Effector memory CD8-positive, alpha-beta T cell (primary cell): ENCODE results near the gene EYA4.

Source experiments
- ATAC-seq: fragments of 150-1000 bp; cut with Tn5 transposase; replicated peaks from 2 replicates; pipeline ENCODE4 v1.10.0; 2021; ENCODE audit warnings: mild to moderate bottlenecking, moderate library complexity
- DNase-seq, 3 experiments: peaks; one replicate each; pipeline ENCODE4 v3.0.0; 2021
- H3K27ac Mint-ChIP-seq, 2 donors: one replicate each; pipeline ENCODE4 v1.8.0; 2022; ENCODE audit warnings: mild to moderate bottlenecking in 2 of 2, mixed read lengths in 2 of 2, moderate library complexity in 2 of 2
- H3K27me3 Mint-ChIP-seq, 2 donors: one replicate each; pipeline ENCODE4 v1.8.0; 2022; ENCODE audit warnings: mixed read lengths in 2 of 2
- H3K36me3 Mint-ChIP-seq: one replicate; pipeline ENCODE4 v1.8.0; 2022; ENCODE audit warnings: mild to moderate bottlenecking, moderate library complexity, mixed read lengths; ENCODE audit not compliant: insufficient read depth
- H3K4me1 Mint-ChIP-seq, 2 donors: one replicate each; pipeline ENCODE4 v1.8.0; 2022; ENCODE audit warnings: low read depth in 2 of 2, mixed read lengths in 2 of 2
- H3K4me3 Mint-ChIP-seq, 2 donors: one replicate each; pipeline ENCODE4 v1.8.0; 2022; ENCODE audit warnings: mild to moderate bottlenecking in 2 of 2, mixed read lengths in 2 of 2, moderate library complexity in 2 of 2
- H3K9me3 Mint-ChIP-seq, 2 donors: one replicate each; pipeline ENCODE4 v1.8.0; 2022; ENCODE audit warnings: mixed read lengths in 2 of 2

The EYA4 gene

DNA sequence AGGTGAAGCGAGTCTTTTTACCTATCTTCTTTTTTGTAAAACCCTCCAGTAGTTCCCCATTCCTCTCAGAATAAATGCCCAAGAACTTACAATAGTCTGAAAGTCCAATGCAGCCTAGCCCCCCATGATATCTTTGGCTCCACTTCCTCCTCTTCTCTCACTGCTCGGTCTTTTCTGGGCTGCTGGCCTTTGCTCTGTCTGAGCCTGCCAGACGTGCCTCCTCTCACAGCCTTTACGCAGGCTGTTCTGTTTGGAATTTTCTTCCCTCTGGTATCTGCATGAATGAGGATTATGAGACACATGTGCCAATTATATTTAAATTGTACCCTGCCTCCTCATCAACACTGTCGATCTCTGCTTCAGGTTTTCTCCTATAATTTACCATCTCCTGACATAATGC lies 174.1 kb downstream of the EYA4 start:
- Mint-ChIP-seq H3K36me3 (no peaks in the 10 kb centered on the region), H3K4me3 (no peak overlapping the region), H3K27me3 (no peaks in the 10 kb centered on the region), H3K4me1 (no peaks in the 10 kb centered on the region), H3K27ac (no peak overlapping the region), H3K9me3 (no peaks in the 10 kb centered on the region)
- DNase-seq (no peak), ATAC-seq (no peak)

DNA sequence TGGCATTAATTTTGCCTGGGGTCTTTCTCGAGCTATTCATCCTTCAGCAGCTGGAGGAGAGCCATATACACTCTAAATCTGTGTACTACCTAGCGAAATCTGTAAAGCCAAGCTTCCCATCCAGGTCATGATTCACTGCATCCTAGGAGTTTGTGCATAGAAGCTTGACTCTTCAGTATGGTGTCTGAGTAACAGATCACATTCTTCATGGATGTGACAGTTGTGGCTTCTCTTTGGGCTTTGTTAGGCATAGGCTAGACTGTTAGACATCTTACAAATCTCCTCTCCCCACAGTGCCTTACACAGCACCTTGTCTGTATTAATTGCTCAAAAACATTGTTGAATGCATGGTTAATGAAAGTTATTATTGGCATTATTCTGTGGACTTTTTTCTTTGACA lies 177.0 kb downstream of the EYA4 start:
- Mint-ChIP-seq H3K4me1 (no peaks in the 10 kb centered on the region), H3K36me3 (no peaks in the 10 kb centered on the region), H3K27me3 (no peaks in the 10 kb centered on the region), H3K9me3 (no peaks in the 10 kb centered on the region), H3K27ac (no peak overlapping the region), H3K4me3 (no peak overlapping the region)
- ATAC-seq (no peak), DNase-seq (no peak)

DNA sequence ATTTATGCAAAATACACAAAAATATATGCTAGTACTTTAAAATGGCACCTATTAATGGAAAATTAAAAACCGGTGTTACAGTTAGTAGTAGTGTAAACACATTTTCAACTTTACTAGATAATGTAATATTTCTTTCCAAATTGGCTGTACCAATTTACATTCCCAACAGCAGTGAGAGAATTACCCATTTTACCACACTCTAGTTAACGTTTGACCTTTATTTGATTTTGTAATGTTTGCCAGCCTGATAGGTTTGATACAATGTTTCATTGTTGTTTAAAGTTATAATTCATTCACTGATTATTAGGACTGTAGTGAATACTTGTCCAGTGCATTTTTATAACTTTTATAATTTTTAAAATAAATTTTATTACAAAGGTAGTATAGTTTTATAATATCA lies 182.1 kb downstream of the EYA4 start:
- no peak for DNase-seq
- H3K4me3 Mint-ChIP-seq: no peak overlapping the region
- H3K36me3 Mint-ChIP-seq: no peaks in the 10 kb centered on the region
- H3K4me1 Mint-ChIP-seq: no peaks in the 10 kb centered on the region
- H3K27me3 Mint-ChIP-seq: no peaks in the 10 kb centered on the region
- H3K27ac Mint-ChIP-seq: no peak overlapping the region
- peaks cover 0 to 5% of the 10 kb centered on the region in 2 donors for H3K9me3 Mint-ChIP-seq
- no peak for ATAC-seq

DNA sequence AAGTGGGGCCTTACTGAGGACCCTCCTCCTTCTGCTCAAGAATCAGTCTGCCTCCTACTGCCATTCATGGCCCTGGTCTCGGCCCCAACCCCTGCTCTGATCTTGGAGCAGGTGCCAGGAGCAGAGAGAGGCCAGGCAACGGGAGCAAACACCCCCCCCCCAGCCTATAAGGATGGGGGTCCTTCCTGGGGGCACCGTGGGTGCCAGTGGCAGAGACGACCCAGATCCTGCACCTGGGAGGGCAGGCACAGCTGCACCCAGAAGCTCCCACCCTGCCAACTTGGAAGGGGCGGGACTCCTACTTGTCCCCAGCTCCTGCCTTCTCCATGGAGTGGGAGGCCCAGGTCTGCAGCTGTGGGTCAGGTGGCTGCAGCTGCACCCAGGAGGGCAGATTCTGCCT lies 183.2 kb downstream of the EYA4 start:
- no peak for ATAC-seq

DNA sequence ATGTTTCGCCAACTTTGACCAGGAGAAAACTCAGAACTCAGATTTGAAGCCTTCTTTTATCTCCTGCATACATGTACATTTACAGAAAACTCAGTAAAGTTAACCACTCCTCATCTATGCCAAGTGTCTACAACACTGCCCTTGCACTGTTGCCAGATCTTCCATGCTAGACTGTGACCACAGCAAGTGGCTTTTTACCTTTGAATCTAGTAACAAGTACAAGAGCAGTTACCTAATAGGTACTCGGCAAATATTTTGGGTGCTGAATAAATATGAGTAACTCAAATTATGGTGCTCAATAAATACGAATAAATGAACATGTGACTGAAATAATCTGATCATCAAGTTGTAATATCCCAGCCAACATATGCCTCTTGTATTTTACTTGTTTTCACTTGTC lies 184.9 kb downstream of the EYA4 start:
- H3K9me3 Mint-ChIP-seq: peaks cover 5 to 9% of the 10 kb centered on the region in 2 donors
- no peaks in the 10 kb centered on the region for H3K4me1 Mint-ChIP-seq
- no peaks in the 10 kb centered on the region for H3K36me3 Mint-ChIP-seq
- no peak overlapping the region for H3K27ac Mint-ChIP-seq
- DNase-seq (no peak), ATAC-seq (no peak)
- no peaks in the 10 kb centered on the region for H3K27me3 Mint-ChIP-seq
- no peak overlapping the region for H3K4me3 Mint-ChIP-seq

More for the DNA sequence above, 183.2 kb downstream of the EYA4 start:
- peaks cover 0 to 7% of the 10 kb centered on the region in 2 donors for H3K9me3 Mint-ChIP-seq
- no peaks in the 10 kb centered on the region for H3K27me3 Mint-ChIP-seq
- H3K27ac Mint-ChIP-seq: no peak overlapping the region
- H3K4me3 Mint-ChIP-seq: no peak overlapping the region
- no peaks in the 10 kb centered on the region for H3K4me1 Mint-ChIP-seq
- H3K36me3 Mint-ChIP-seq: no peaks in the 10 kb centered on the region
- DNase-seq: no peak

DNA sequence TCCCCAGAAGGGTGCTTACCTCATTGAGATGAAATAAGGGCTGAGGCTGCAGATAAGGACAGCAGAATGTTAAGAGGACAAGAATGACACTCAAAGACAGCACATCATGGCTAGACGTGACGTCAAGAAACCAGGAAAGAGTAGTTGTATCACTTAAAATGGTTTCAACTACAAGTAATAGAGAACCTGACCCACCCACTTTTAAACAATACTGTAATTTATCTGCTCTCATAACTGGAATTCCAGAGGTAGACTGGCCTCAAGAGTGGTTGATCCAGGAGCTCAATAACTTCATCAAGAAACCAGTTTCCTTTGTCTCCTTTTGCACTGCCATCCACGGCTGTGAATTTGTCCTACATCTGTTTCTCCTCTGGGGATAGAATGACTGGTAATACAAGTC lies 187.1 kb downstream of the EYA4 start:
- DNase-seq (no peak), ATAC-seq (no peak)
- H3K4me1 Mint-ChIP-seq: no peaks in the 10 kb centered on the region
- no peaks in the 10 kb centered on the region for H3K36me3 Mint-ChIP-seq
- H3K4me3 Mint-ChIP-seq: no peak overlapping the region
- no peak overlapping the region for H3K27ac Mint-ChIP-seq
- H3K9me3 Mint-ChIP-seq: peaks cover 7 to 9% of the 10 kb centered on the region in 2 donors
- H3K27me3 Mint-ChIP-seq: no peaks in the 10 kb centered on the region

DNA sequence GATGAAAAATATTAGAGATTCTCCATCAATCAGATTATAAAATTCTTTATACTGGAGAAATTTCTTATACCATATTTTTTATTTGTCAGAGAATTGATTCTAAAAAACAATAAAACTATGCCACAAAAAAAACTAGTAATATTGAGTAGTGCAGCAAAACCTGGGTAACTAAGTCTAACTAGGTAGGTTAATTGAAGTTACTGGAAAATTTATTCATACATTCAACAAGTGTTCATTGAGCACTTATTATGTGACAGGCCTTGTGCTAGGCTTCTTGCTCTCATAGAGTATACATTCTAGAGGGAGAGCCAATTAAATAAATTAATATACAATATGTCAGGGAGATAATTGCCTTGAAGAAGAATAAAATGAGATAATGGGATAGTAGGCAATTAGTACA lies 189.4 kb downstream of the EYA4 start:
- no peaks in the 10 kb centered on the region for H3K27me3 Mint-ChIP-seq
- ATAC-seq (no peak), DNase-seq (no peak)
- no peaks in the 10 kb centered on the region for H3K4me1 Mint-ChIP-seq
- peaks cover 7 to 9% of the 10 kb centered on the region in 2 donors for H3K9me3 Mint-ChIP-seq
- no peak overlapping the region for H3K27ac Mint-ChIP-seq
- no peaks in the 10 kb centered on the region for H3K36me3 Mint-ChIP-seq
- H3K4me3 Mint-ChIP-seq: no peak overlapping the region

DNA sequence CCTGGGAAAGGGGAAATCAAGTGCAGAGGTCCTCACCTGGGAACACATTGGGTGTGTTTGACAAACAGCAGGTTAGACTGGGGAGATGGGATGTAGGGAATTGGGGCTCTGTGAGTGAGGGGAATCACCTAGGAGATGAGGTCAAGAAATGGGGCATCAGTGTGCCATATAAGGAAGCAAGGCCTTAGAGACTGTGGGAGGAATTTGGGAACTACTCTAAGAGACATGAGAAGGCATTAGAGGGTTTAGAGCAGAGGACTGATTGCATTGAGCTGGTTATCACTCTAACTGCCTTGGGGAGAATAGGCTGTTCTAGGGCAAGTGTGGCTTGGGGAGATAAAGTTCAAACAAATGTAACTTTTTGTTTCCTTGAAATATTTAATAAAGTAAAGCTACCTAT lies 189.9 kb downstream of the EYA4 start:
- DNase-seq (no peak), ATAC-seq (no peak)
- H3K36me3 Mint-ChIP-seq: no peaks in the 10 kb centered on the region
- H3K27me3 Mint-ChIP-seq: no peaks in the 10 kb centered on the region
- no peak overlapping the region for H3K27ac Mint-ChIP-seq
- no peaks in the 10 kb centered on the region for H3K4me1 Mint-ChIP-seq
- H3K4me3 Mint-ChIP-seq: no peak overlapping the region
- peaks cover 7% of the 10 kb centered on the region in 2 donors for H3K9me3 Mint-ChIP-seq

DNA sequence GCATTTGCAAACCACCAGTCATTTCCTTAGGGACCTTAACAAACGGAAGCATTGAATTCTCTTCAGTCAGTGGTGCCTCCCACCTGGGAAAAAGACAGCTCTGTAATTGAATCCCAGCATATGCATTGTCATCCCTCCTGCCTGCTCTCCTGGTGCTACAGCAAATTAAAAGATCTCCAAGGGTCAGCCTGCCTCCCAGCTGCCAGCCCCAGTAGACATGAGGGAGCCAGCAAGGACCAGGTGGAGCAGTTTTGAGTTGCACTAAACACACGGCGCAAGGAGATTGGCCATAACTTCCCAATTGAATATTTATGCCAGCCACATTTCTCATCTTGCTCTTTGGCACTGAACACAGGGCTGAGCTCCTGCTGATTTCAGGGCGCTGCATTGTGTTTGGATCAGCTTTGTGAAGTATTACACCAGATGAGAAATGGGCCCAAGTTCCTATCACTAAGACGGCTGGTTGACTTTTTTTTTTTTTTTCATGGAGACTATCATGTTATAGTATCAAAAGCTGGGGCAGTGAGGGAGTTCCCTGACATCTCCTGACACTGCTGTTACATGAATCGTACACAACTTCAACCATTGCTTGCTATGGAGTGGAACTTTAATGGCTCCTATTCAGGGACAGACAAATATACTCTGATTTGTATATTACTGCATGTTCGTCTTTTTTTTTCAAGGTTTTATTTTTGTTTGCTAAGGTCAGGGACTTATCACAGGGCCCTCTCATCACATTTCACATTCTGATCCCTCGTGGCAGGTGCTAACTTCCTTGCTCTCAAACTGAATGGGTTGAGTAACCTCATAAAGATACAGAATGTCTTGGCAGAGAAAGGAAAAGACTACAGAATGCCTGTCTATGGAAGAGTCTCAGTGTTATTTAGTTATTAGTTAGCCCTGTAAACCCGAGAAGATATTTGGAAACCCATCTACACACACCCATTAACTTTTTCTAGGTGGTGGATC lies 191.1 kb downstream of the EYA4 start:
- no peak overlapping the region for H3K4me3 Mint-ChIP-seq
- no peaks in the 10 kb centered on the region for H3K4me1 Mint-ChIP-seq
- ATAC-seq (no peak), DNase-seq (no peak)
- H3K36me3 Mint-ChIP-seq: no peaks in the 10 kb centered on the region
- peaks cover 7% of the 10 kb centered on the region in 2 donors for H3K9me3 Mint-ChIP-seq
- no peaks in the 10 kb centered on the region for H3K27me3 Mint-ChIP-seq
- H3K27ac Mint-ChIP-seq: no peak overlapping the region

DNA sequence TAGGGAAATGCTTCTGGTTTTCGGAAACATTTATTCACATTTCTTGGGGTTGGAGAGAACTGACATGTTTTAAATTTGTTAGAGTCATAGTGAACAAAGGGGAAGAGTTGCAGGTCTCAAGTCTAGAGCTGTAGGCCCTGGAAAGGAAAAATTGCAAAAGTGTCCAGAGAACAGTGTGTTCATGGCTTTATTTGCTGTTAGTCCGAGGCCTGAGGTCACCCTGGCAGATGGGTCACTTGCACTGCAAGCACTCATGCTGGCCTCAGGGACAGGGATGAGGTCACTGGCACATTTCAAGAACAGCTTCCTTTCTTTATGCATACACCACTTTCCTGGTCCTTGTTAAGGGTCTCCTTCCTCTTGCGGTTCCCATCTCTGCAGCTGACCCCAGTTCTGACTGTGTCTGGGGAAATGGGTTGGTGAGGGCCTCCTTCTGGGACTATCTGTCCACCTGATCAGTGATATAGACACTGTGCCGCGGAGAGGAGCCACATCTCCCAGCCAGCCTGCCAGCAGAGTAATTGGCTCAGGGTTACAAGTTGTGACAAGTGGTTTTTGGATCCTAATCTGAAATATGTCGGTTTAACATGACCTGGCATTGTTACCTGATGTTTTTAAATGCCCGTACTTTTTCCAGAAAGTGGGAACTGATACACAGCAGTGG lies 194.0 kb downstream of the EYA4 start:
- H3K4me1 Mint-ChIP-seq: no peaks in the 10 kb centered on the region
- ATAC-seq (no peak), DNase-seq (no peak)
- H3K27me3 Mint-ChIP-seq: no peaks in the 10 kb centered on the region
- H3K4me3 Mint-ChIP-seq: no peak overlapping the region
- no peak overlapping the region for H3K27ac Mint-ChIP-seq
- peaks cover 1 to 7% of the 10 kb centered on the region in 2 donors for H3K9me3 Mint-ChIP-seq
- H3K36me3 Mint-ChIP-seq: no peaks in the 10 kb centered on the region

DNA sequence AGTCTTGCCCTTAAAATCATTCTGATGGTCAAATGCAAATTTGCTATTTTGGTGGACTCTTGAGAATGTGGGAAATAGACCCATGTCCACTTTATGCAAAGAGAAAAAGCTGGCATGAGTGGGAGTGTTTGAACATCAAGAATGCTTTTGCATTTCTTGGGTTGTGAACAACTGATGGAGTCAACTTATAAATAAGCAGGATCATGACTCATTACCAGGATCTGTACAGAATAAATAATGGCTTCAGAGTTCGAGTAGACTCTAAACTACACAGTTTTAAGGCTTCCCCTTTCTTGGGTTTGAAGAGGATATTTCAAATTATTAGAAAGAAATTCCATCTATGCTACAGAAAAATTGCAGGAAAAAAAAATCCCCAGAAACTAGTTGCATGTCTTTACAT lies 195.5 kb downstream of the EYA4 start:
- H3K27me3 Mint-ChIP-seq: no peaks in the 10 kb centered on the region
- no peaks in the 10 kb centered on the region for H3K9me3 Mint-ChIP-seq

DNA sequence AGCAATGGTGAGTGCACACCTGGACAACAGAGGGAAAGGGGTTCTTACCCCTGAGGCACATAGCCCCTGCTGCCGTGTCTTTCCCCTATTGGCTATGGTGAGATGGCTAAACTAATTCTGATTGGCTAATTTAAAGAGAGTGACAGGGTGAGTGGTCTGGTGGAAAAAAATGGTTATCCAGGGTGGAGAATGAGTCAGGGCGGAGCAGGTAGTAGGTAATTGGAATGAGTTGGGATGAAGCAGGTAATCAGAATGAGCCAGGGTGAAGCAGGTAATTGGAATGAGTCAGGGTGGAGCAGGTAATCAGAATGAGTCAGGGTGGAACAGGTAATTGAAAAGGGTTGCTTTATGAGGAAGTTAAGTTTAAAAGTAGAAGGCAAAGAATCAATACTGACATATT lies 200.3 kb downstream of the EYA4 start:
- Mint-ChIP-seq H3K27me3 (no peaks in the 10 kb centered on the region), H3K4me3 (no peak overlapping the region), H3K9me3 (no peaks in the 10 kb centered on the region), H3K27ac (no peak overlapping the region), H3K36me3 (peaks cover 3% of the 10 kb centered on the region), H3K4me1 (no peaks in the 10 kb centered on the region)
- DNase-seq (no peak), ATAC-seq (no peak)

More for the DNA sequence above, 195.5 kb downstream of the EYA4 start:
- Mint-ChIP-seq H3K4me3 (no peak overlapping the region), H3K27ac (no peak overlapping the region), H3K36me3 (no peaks in the 10 kb centered on the region), H3K4me1 (no peaks in the 10 kb centered on the region)
- DNase-seq (no peak), ATAC-seq (no peak)

DNA sequence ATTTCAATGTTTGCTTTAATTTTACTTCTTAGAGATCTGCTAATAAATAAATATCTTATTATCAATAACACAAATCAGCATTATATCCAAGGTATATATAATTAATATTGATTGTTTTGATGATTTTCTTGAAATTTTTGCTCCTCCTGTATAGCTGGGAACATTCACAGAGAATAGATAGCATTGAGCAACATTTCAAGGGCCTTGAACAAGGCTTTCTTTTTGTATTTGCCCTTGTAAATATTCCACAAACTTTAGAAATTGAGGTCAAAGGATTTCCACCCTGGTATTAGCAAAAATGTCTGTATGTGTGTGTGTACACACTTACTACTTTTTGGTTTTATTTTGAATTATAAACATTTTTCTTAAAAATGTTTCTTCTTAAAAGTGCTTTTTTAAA lies 205.6 kb downstream of the EYA4 start:
- H3K4me1 Mint-ChIP-seq: no peaks in the 10 kb centered on the region
- H3K27me3 Mint-ChIP-seq: no peaks in the 10 kb centered on the region
- DNase-seq (no peak), ATAC-seq (no peak)
- H3K27ac Mint-ChIP-seq: no peak overlapping the region
- H3K4me3 Mint-ChIP-seq: no peak overlapping the region
- peaks cover 3% of the 10 kb centered on the region for H3K36me3 Mint-ChIP-seq
- H3K9me3 Mint-ChIP-seq: no peaks in the 10 kb centered on the region

DNA sequence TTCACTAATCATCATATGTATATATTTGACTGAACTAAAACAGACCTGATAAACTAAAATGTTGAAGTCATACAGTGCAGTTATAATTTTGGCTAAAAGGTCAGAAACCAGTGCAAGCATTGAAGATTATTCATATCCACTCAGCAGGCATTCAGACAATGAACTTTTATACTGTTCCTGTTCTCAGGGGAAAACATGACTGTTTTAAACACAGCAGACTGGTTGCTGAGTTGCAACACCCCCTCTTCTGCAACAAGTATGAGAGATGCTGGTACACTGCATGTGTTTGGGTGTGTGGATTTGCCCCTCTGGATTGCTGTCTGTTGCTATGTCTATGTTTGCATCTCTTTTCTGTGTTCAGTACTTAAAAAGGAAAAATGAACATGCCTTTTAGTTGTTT lies 206.8 kb downstream of the EYA4 start:
- H3K27me3 Mint-ChIP-seq: no peaks in the 10 kb centered on the region
- no peak for ATAC-seq
- no peak for DNase-seq
- H3K4me3 Mint-ChIP-seq: no peak overlapping the region
- H3K4me1 Mint-ChIP-seq: no peaks in the 10 kb centered on the region
- no peak overlapping the region for H3K27ac Mint-ChIP-seq
- H3K9me3 Mint-ChIP-seq: no peaks in the 10 kb centered on the region
- H3K36me3 Mint-ChIP-seq: peaks cover 3% of the 10 kb centered on the region
